SK-MEL-5 (cell line): ENCODE measurements around the gene CBLL1. TPM values are rescaled to one million over a fixed set of nuclear protein-coding genes. Genes with fewer than 3 reads are reported as not detected.

Experiments
- DNase-seq: peaks from one replicate; pipeline ENCODE4 v3.0.0-alpha.2; 2016; ENCODE audit warnings: low read depth, low spot score
- in situ Hi-C: cut with HindIII; loops from 2 replicates; pipeline ENCODE4 v1.10.0; 2016; ENCODE audit warnings: low sequenced_read_pairs, high pct_unique_total_duplicates, low pct_unique_long_range_greater_than_20kb
- total RNA-seq: library from RNA; depleted of rRNA; stranded (reverse); fragments of >200 nt; shearing (Covaris generic); gene quantifications from 2 replicates; pipeline ENCODE4 v1.2.3, GENCODE V29; 2014; rRNA removed

Gene CBLL1
- total RNA-seq, 1 experiment from 2014 or later, result 51.0 TPM

GRCh38 chr7:107785926-107786325, 42.0 kb downstream of the CBLL1 start:
- DNase-seq, result no peak
- in situ Hi-C loops, result no loop called here

GRCh38 chr7:107788216-107788615, 44.3 kb downstream of the CBLL1 start:
- in situ Hi-C loops, result no loop called here

GRCh38 chr7:107788662-107789061, 44.7 kb downstream of the CBLL1 start:
- DNase-seq, result no peak
- in situ Hi-C loops, result no loop called here

More at GRCh38 chr7:107788216-107788615, 44.3 kb downstream of the CBLL1 start:
- DNase-seq, result no peak

GRCh38 chr7:107789647-107790046, 45.7 kb downstream of the CBLL1 start:
- in situ Hi-C loops, result no loop called here
- DNase-seq, result no peak

GRCh38 chr7:107792364-107792763, 48.4 kb downstream of the CBLL1 start:
- in situ Hi-C loops, result no loop called here

GRCh38 chr7:107799647-107800264, 55.8 kb downstream of the CBLL1 start:
- in situ Hi-C loops, result no loop called here
- DNase-seq, result no peak

More at GRCh38 chr7:107792364-107792763, 48.4 kb downstream of the CBLL1 start:
- no peak for DNase-seq

GRCh38 chr7:107803009-107803610, 59.2 kb downstream of the CBLL1 start, which contains the start of gene SLC26A3:
Gene SLC26A3, minus strand, starts transcription at chr7:107803223. Its CDS starts 8,714 bp downstream, at chr7:107794509.
- no peak for DNase-seq
- in situ Hi-C loops, result no loop called here

- in situ Hi-C loops, result no loop called here
- DNase-seq, result no peak
These were observed 65.2 kb downstream of the CBLL1 start for GRCh38 chr7:107809179-107809578.

GRCh38 chr7:107810626-107811025, 66.7 kb downstream of the CBLL1 start:
- in situ Hi-C loops, result no loop called here
- DNase-seq, result no peak

Other genes starting within 250 kb of the CBLL1 start
- 28.8 and 31.5 TPM in 2 replicates for gene COG5, start 180.2 kb upstream of the CBLL1 start, total RNA-seq
- gene DUS4L, start 180.2 kb upstream of the CBLL1 start, total RNA-seq, result 24.8 and 25.6 TPM in 2 replicates
- 240 and 253 TPM in 2 replicates for gene BCAP29, start 163.9 kb upstream of the CBLL1 start, total RNA-seq
- 16.7 and 17.9 TPM in 2 replicates for gene SLC26A4, start 83.3 kb upstream of the CBLL1 start, total RNA-seq
- not detected in 2 replicates for gene SLC26A3, start 59.1 kb downstream of the CBLL1 start, total RNA-seq
- 137 and 150 TPM in 2 replicates for gene DLD, start 147.0 kb downstream of the CBLL1 start, total RNA-seq